Spleen (tissue), 7 donors: ENCODE results near the gene AP2S1.

ENCODE experiments used
- POLR2A ChIP-seq, 3 donors: fragments of 450-650 bp; IDR thresholded peaks; one replicate each; pipeline ENCODE4 v1.5.1; 2017; ENCODE audit warnings: antibody characterized with exemption in 3 of 3, mild to moderate bottlenecking in 1 of 3
- TF ChIP-seq, protein P1 (sequence below), 11 experiments: fragments of 200-600 bp in 7 of 11; fragments of 450-650 bp in 4 of 11; sonication (generic) in 4 of 11; IDR thresholded peaks in 8 of 11; conservative IDR thresholded peaks in 3 of 11; 1 replicate in 7 of 11; 2 replicates in 4 of 11; pipeline versions ENCODE4 v1.4.0 to v1.8.0; 2016 to 2021; ENCODE audit warnings: antibody characterized with exemption in 11 of 11, inconsistent platforms in 4 of 11, mild to moderate bottlenecking in 1 of 11
- donor health status: DM: no; HTN: no; CAD: no; lungs with moderate emphysema.
- donor health status: DM: no; HTN: no; CAD: no.
- donor health status: DM: no; HTN: no; CAD: no.

GRCh38 chr19:46821512-46822409 is 28.9 kb downstream of the AP2S1 start:
- TF ChIP-seq, protein P1, sequence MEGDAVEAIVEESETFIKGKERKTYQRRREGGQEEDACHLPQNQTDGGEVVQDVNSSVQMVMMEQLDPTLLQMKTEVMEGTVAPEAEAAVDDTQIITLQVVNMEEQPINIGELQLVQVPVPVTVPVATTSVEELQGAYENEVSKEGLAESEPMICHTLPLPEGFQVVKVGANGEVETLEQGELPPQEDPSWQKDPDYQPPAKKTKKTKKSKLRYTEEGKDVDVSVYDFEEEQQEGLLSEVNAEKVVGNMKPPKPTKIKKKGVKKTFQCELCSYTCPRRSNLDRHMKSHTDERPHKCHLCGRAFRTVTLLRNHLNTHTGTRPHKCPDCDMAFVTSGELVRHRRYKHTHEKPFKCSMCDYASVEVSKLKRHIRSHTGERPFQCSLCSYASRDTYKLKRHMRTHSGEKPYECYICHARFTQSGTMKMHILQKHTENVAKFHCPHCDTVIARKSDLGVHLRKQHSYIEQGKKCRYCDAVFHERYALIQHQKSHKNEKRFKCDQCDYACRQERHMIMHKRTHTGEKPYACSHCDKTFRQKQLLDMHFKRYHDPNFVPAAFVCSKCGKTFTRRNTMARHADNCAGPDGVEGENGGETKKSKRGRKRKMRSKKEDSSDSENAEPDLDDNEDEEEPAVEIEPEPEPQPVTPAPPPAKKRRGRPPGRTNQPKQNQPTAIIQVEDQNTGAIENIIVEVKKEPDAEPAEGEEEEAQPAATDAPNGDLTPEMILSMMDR (IDR thresholded peaks at IDR 0.05 in 8 of 11, conservative IDR thresholded peaks at IDR 0.05 in 3 of 11): peak in 1 of 11 experiments; percentile 9
- TF ChIP-seq POLR2A (IDR thresholded peaks at IDR 0.05): peak in 2 of 3 donors; percentile 49 to 56
